Liver (tissue), 3 donors: ENCODE results near the gene CPSF4L.

ENCODE experiments used
- CTCF ChIP-seq: fragments of 150-350 bp; IDR thresholded peaks from 2 replicates; pipeline ENCODE4 v1.5.1; 2017; ENCODE audit warnings: improper control_type of control experiment, low read depth, low read length; ENCODE audit not compliant: missing input control
- EGR1 ChIP-seq, 2 donors: IDR thresholded peaks; 2 replicates each; pipeline ENCODE4 v1.6.1; 2016 to 2018; ENCODE audit warnings: antibody characterized with exemption in 2 of 2, low read depth in 2 of 2
- FOXA1 ChIP-seq: IDR thresholded peaks from 2 replicates; pipeline ENCODE4 v1.6.1; 2016; ENCODE audit warnings: antibody characterized with exemption
- GABPA ChIP-seq, 2 donors: IDR thresholded peaks in 1 of 2; conservative IDR thresholded peaks in 1 of 2; 2 replicates each; pipeline ENCODE4 v1.6.1; 2016; ENCODE audit warnings: antibody characterized with exemption in 2 of 2, mild to moderate bottlenecking in 1 of 2, moderate library complexity in 1 of 2
- JUND ChIP-seq, 2 donors: IDR thresholded peaks; 2 replicates each; pipeline ENCODE4 v1.6.1; 2016; ENCODE audit warnings: antibody characterized with exemption in 2 of 2
- REST ChIP-seq: IDR thresholded peaks from 2 replicates; pipeline ENCODE4 v1.6.1; 2016; ENCODE audit warnings: antibody characterized with exemption, mild to moderate bottlenecking
- SP1 ChIP-seq: IDR thresholded peaks from 2 replicates; pipeline ENCODE4 v1.6.1; 2018; ENCODE audit warnings: antibody characterized with exemption, mild to moderate bottlenecking
- TAF1 ChIP-seq: conservative IDR thresholded peaks from 2 replicates; pipeline ENCODE4 v1.6.1; 2016; ENCODE audit warnings: antibody characterized with exemption, mild to moderate bottlenecking
- YY1 ChIP-seq: IDR thresholded peaks from 2 replicates; pipeline ENCODE4 v1.6.1; 2016; ENCODE audit warnings: antibody characterized with exemption, mild to moderate bottlenecking
- TF ChIP-seq, protein P1 (sequence below): IDR thresholded peaks from 2 replicates; pipeline ENCODE4 v1.6.1; 2016; ENCODE audit warnings: antibody characterized with exemption
- TF ChIP-seq, protein P2 (sequence below): IDR thresholded peaks from 2 replicates; pipeline ENCODE4 v1.6.1; 2016; ENCODE audit warnings: antibody characterized with exemption
- TF ChIP-seq, protein P3 (sequence below): IDR thresholded peaks from 2 replicates; pipeline ENCODE4 v1.6.1; 2016; ENCODE audit warnings: antibody characterized with exemption
- donor health status: healthy.
- donor health status: healthy.

DNA sequence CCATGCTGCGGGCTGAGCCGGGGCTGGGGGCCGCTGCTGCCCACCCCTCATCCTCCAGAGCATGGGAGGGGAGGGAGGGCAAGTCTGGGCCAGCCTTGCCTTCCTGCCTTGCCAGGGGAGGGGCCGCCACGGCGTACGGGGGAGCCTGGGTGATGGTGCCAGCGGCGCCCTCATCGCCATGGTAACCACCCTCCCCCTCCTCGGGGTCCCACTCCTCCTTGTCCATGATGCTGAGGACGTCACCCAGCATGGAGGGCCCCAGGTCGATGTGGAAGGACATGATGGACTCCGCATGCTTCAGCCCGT, 23.9 kb upstream of the CPSF4L start:
- TF ChIP-seq, protein P1, sequence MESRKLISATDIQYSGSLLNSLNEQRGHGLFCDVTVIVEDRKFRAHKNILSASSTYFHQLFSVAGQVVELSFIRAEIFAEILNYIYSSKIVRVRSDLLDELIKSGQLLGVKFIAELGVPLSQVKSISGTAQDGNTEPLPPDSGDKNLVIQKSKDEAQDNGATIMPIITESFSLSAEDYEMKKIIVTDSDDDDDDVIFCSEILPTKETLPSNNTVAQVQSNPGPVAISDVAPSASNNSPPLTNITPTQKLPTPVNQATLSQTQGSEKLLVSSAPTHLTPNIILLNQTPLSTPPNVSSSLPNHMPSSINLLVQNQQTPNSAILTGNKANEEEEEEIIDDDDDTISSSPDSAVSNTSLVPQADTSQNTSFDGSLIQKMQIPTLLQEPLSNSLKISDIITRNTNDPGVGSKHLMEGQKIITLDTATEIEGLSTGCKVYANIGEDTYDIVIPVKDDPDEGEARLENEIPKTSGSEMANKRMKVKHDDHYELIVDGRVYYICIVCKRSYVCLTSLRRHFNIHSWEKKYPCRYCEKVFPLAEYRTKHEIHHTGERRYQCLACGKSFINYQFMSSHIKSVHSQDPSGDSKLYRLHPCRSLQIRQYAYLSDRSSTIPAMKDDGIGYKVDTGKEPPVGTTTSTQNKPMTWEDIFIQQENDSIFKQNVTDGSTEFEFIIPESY = no peak
- no peak for TF ChIP-seq CTCF
- TF ChIP-seq, protein P2, sequence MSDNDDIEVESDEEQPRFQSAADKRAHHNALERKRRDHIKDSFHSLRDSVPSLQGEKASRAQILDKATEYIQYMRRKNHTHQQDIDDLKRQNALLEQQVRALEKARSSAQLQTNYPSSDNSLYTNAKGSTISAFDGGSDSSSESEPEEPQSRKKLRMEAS = no peak
- TF ChIP-seq EGR1 (IDR thresholded peaks at IDR 0.05; ENCODE audit: low read depth in 2 of 2) = no peak
- TF ChIP-seq, protein P3, sequence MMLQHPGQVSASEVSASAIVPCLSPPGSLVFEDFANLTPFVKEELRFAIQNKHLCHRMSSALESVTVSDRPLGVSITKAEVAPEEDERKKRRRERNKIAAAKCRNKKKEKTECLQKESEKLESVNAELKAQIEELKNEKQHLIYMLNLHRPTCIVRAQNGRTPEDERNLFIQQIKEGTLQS = no peak
- TF ChIP-seq SP1 = no peak
- TF ChIP-seq GABPA (IDR thresholded peaks at IDR 0.05 in 1 of 2, conservative IDR thresholded peaks at IDR 0.05 in 1 of 2) = no peak
- no peak for TF ChIP-seq YY1
- TF ChIP-seq JUND (IDR thresholded peaks at IDR 0.05) = no peak
- no peak for TF ChIP-seq TAF1
- no peak for TF ChIP-seq REST
- TF ChIP-seq FOXA1 = no peak
